OCI-LY1 (cell line): ENCODE data around the gene SIRT7.

ENCODE experiments used
- EZH2 ChIP-seq: fragments of 200-600 bp; sonication (generic), shearing (Covaris generic); IDR thresholded peaks from 2 replicates; pipeline ENCODE4 v1.8.0; 2017; ENCODE audit warnings: borderline replicate concordance, mixed run types, mild to moderate bottlenecking, antibody characterized with exemption, low read length, moderate library complexity, mixed read lengths
- TF ChIP-seq, protein P1 (sequence below): fragments of 200-600 bp; sonication (generic), shearing (Covaris generic); IDR thresholded peaks from 2 replicates; pipeline ENCODE4 v1.5.1; 2017; ENCODE audit warnings: mild to moderate bottlenecking, antibody characterized with exemption, low read length, moderate library complexity, mixed read lengths

DNA sequence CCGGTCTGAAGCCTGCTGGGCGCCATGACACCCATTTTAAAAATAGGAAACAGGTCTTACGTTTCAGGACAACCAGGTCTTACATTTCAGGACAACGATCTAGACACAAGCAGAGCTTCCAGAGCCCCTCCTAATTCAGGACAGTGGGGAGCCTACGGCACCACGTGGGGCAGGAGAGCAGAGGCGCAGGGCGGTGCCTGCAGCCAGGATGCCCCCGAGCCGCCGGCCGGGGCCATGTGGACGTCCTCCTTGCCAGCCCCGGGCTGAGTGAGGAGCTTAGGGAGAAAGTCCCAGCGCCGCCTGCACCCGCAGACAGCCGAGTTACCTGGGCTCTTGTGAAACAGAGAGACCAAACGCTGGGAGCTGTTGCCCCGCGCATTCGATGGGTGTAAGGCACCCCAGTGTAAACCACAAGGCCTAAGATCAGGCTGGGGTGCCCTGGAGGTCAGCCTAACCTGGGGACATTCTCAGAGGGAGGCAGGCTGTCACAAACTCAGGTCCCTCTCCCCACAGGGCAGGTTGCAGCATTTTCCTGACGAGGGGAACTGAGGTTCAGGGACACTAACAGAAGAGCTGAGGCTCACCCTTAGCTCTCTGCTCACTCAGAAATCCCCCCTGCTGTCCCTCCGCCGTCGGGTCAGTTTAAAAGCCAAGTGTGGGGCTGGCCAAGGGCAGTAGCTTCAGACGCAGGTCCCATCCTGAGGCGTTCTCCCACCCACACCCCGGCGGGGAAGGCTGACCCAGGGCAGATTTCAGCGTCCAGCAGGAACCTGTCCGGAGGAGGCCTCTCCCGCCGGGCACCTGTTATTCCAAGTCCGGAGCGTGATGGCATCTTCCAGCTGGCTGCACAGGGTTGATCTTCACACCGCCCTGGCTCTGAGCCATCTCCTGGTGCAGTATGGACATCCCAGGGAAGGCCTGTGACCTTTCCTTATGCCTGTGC is 44.8 kb upstream of the SIRT7 start:
- TF ChIP-seq, protein P1, sequence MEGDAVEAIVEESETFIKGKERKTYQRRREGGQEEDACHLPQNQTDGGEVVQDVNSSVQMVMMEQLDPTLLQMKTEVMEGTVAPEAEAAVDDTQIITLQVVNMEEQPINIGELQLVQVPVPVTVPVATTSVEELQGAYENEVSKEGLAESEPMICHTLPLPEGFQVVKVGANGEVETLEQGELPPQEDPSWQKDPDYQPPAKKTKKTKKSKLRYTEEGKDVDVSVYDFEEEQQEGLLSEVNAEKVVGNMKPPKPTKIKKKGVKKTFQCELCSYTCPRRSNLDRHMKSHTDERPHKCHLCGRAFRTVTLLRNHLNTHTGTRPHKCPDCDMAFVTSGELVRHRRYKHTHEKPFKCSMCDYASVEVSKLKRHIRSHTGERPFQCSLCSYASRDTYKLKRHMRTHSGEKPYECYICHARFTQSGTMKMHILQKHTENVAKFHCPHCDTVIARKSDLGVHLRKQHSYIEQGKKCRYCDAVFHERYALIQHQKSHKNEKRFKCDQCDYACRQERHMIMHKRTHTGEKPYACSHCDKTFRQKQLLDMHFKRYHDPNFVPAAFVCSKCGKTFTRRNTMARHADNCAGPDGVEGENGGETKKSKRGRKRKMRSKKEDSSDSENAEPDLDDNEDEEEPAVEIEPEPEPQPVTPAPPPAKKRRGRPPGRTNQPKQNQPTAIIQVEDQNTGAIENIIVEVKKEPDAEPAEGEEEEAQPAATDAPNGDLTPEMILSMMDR = no peak
- TF ChIP-seq EZH2 = no peak
